HG03558 (cell line): ENCODE results near the gene NCKAP5L.

Experiments used
- ATAC-seq: cut with Tn5 transposase; IDR thresholded peaks from one replicate; pipeline ENCODE4 v1.9.1; 2021; ENCODE audit warnings: moderate number of reproducible peaks; ENCODE audit not compliant: unreplicated experiment; ENCODE audit errors: extremely low read depth

NCKAP5L gene

GRCh38 chr12:49748800-49749199 lies 79.4 kb downstream of the NCKAP5L start:
- ATAC-seq, result no peak

GRCh38 chr12:49748306-49748705 lies 79.9 kb downstream of the NCKAP5L start:
- no peak for ATAC-seq

- no peak for ATAC-seq
Measured at GRCh38 chr12:49744363-49744885, 83.8 kb downstream of the NCKAP5L start.

GRCh38 chr12:49741882-49742620 lies 86.2 kb downstream of the NCKAP5L start:
- ATAC-seq, result peak; percentile 30
